ENCODE measurements around the gene KCND2. TPM values are rescaled to one million over a fixed set of nuclear protein-coding genes. Genes with fewer than 3 reads are reported as not detected.
"Not testable (repeated sequence)": the region's sequence is repeated elsewhere in the genome, so short reads cannot be mapped to it uniquely, and the experiment has no call there.

Gene KCND2
- total RNA-seq, 1 experiment from 2014 or later = 0.19 TPM

DNA sequence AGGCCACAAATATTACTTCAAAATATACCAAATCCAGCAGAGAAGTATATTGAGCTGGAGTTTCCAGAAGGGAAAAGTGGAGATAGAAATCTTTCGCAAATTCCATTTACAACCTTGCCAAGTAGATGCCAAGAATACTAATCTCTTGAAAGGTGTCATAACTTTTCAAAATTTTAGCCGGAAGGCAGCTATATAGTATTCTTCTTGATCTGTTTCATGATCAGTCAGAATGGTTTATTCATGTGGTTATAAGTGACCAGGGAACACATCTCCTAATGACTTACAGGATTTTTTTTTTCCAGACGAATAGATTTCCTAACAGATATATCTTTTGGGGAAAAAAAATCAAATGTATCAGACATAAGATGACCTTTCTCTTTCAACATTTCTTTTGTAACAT is 314.3 kb downstream of the KCND2 start:
- DNase-seq (ENCODE audit: low spot score) = no peak

DNA sequence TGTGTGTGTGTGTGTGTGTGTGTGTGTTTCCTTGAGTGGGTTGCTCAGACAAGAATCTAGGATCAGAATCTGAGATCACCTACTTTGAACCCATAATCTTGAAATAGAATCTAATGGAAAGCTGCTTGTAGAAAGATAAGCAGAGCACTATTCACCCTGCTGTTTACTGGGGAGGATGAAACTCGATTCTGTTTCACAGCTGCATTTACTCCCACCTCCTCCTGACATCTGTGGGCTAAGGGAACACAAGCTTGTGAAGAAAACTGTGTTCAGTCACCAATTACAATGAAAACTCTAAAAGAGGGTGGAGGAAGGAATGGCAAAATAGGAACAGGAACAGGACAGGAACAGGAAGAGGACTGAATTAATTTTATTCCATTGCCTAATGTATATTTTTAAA is 315.4 kb downstream of the KCND2 start:
- DNase-seq (ENCODE audit: low spot score) = no peak

DNA sequence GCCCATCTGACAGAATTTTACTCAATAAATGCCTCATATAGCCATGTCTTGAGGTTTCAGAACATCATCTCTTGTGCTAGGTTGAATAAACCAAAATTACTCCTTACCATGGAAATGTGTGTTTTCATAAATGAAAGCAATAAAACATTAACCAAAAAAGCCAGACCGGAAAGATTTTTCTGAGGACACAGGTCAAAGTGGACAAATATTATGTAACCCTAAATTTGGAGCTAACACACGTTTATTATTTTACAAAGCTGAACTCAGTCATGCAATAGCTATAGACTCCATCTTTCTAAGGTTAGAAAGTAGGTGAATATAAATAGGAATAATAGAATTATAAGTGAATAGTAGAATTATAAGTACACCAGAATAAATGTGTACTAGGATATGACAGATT is 315.9 kb downstream of the KCND2 start:
- no peak for DNase-seq (ENCODE audit: low spot score)

DNA sequence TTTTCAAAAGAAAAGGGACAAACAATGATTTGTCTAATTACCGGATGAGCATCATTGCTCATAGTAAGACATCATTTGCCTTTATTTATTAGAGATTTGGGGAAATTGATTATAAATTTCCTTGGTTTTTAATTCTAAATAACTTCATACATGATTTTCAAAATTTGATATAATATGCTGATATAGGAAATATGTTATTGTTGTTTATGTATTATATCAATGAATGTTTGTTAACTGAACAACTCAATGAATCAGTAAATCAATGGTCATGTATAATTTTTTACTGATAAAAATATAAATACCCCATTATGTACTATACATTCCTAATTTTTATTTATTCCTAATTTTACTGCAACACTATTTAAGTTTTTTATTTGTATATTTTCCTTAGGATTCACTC is 327.6 kb downstream of the KCND2 start:
- no peak for DNase-seq (ENCODE audit: low spot score)

DNA sequence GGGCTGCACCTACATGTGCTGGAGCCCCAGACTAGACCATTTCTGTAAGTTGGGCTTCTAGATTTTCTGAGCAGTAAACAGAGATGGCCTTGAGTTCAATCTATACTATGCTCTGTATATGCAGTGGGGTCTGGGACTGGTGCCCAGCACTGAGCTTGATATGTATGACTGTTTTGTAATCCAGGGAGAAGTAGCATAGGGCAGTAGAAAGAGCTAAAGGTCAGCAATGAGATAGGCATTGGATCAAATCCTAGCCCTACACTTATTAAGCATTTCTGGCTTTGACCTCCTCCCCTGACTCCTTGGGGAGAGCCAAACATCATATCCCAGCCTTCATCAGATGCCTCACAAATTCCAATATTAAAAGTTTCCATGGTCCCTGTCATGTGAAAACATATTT is 330.4 kb downstream of the KCND2 start:
- DNase-seq (ENCODE audit: low spot score) = no peak

DNA sequence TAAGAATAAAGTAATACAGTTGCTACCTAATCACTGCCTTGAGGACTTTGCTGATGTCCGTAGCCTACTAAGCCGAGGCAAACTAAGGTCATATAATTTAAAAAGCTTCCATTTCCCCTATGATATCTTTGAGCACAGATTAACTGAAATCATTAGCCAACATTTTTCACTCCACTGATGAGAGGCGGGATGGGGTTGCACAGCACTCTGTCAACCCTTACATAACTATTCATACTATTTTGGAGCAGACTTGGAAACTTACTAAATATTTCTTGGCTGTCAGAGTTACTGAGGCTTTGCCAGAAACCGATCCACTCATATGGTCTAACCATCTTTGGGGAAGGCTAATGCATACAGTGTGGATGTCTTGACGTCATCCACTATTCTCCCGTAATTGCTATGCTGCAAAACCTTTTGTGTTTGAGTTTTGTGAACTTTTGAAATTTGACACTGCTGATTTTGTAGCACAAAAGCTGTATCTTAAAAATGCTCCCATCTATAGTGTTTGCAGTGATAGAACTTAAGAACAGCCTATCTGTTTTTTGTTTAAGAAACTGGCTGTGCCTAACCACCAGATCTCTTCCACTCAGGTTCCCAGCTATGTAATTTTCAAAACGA is 336.3 kb downstream of the KCND2 start:
- DNase-seq (ENCODE audit: low spot score) = no peak

DNA sequence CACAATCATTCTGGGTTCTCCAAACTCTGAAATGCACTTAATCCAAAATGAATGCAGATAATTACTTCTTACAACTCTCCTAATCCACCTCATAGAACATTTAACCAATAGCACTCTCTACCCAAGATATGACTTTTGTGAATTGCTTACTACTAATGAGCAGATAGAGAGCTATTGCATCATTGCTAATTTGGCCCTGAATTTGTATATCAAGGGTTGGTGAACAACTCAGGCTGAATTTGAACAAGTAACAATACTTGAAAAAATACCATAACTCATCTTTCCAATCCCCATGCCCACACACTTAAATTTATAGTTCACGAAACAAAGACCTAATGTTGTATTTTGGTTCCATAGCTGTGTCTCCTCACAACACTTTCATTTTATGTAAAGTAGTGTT is 339.0 kb downstream of the KCND2 start:
- DNase-seq (ENCODE audit: low spot score) = no peak

DNA sequence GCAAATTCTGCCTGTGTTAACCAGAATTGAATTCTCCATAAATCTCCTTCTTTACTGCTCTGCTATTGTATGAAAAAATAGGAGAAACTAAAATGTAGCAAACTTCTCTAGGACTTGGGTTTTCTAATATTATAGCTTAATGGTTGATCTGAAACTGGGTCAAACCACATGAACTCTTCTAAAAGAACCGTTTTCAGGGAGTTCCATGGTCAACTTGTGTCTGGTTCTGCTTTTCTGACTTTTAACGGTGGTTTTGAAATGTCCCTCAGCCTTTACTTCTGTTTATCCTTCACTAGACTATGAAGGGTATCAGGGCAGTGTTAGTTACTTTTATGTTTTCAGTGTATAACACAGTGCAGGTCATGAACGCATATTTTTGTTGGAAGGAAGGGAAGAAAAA is 342.7 kb downstream of the KCND2 start:
- no peak for DNase-seq (ENCODE audit: low spot score)

DNA sequence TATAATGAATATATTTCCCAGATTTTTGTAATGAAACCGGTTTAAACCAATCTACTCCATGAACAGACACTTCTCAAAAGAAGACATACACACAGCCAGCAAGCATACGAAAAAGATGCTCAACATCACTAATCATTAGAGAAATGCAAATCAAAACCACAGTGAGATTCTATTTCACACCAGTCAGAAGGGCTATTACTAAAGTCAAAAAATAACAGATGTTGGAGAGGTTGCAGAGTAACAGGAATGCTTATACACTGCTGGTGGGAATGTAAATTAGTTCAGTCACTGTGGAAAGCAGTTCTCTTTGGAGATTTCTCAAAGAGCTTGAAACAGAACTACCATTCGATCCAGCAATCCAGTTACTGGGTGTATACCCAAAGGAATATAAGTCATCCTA is 344.3 kb downstream of the KCND2 start:
- DNase-seq (ENCODE audit: low spot score) = no peak

DNA sequence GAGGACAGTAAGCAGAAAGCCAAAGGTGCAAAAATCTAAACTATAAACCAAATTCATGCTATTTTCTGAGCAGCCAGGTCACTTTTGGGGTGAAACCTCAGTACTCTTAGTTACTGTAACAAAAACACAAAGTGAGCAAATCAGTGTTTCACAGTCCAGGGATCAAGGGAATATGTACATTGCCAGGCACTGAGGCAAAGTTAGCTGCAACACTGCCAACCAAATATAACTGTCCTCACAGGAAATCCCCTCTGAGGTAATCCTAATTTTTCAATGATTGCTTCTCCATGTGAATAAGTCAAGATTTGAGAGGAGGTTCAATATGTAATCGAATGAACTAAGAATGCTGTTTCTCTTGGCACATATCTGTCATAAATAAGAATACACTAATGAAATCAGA is 355.3 kb downstream of the KCND2 start:
- no peak for DNase-seq (ENCODE audit: low spot score)

DNA sequence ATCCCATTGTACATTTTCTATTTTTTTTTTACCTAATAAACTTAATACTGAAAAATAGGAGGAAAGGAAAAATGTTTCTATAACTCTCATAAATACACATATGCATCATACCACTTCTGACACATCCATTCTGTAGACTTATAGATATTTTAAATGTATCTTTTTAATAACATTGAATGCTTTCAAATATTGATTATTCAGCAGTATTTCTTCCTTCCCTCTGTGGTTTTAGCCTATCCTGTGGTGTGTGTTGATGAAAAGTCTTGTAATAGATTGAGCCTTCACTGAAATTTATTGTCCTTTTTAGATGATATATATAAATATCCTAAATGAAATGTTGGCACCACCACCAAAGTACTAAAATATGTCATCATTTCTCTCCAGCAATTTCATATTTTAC is 366.9 kb downstream of the KCND2 start:
- no peak for DNase-seq (ENCODE audit: low spot score)

DNA sequence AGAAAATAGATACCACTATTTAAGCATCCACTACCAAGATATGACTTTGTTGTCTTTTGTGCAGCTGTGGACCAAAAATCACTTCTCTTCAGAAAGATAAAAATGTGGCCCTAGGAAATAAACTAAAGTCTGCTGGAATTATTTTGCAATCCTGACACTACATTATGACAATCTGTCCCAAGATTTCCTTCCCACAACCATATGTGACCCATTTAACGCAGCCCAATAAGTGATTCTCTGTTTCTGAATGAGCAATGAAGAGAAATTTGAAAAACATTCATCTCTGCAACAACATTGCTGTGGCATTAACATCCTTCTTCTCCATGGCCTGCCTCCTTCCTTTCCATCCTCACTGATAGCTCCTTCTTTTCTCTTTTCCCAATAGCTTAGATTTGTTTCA is 373.0 kb downstream of the KCND2 start:
- DNase-seq (ENCODE audit: low spot score) = no peak

DNA sequence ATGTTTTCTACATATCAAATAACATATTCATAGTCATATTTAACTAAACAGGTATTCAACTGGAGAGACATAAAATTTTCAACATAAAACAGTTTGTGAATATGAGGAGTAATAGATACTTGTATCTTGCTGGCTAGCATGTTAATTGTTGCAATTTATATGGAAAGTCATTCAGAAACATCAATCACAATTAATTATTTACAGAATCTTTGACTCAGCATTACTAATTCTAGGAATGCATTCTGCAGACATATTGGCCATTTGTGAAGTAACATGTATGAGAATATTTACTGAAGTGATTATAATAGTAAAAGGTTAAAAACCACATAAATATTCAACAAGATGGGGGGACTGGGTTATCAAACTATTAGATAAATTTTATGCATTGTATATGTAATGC is 381.3 kb downstream of the KCND2 start:
- no peak for DNase-seq (ENCODE audit: low spot score)

DNA sequence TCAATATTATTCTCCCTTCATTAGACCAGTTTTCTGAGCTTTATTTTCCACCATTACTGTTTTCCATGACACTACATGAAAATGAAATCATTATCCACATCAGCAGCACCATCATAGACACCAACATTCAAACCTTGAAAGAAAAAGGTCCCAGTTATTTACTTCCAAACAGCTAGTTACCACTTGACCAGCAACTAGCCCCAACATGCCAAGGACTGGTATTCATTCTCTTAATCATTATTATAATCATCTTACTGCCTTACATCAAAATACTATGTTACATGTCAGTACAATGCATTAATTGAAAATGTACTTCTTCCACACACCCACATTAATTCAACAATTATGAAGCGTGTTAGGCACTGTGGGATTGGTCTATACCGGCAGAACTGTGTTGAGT is 385.5 kb downstream of the KCND2 start:
- DNase-seq (ENCODE audit: low spot score) = no peak

DNA sequence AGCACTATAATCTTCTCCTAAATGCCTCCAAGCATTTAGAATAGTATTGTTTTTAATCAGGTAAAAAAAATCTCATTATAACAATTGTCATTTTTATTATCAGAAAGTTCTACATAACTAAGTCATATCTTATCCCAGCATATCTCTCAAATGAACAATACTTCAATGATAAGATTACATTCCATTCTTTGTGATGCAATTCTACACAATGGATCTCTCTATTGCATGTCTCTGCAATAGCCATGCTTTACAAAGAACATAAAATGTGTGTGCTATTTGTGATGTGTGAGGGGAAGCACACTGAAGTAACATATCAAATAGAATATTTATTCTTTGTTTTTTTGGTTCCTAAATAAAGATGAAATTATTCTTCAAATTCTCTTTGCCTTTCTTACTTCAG is 389.3 kb downstream of the KCND2 start:
- DNase-seq (ENCODE audit: low spot score) = no peak

DNA sequence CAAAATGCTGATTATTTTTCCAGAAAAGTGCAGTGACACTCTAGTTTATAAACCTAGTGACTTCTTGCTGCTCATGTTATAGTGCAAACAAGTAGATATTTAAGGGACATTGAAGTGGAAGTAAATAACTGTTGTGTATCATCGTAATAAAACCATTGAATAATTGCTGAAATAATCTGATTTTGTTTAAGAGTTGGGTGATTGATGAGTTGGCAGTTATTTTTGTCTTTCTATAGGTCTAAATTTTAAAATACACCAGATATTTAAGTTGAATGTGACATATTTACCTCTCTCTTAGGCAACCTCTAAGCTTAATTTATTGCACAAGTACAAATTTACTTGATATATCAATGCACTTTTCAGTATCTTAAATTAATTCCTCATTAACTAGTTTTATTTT is 392.1 kb downstream of the KCND2 start:
- DNase-seq (ENCODE audit: low spot score) = no peak

DNA sequence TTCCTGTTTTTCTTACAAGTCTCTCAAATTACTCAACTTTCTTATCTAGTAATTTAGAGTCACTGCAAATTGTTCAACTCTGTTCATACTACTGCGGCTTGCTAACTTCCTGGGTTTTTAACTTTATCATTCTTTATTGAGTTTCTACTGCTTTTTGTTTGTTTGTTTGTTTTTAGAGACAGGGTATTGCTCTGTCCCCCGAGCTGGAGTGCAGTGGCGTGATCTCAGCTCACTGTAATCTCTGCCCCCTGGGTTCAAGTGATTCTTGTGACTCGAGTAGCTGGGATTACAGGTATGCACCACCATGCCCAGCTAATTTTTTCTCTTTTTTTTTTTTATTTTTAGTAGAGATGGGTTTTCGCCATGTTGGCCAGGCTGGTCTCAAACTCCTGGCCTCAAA is 402.1 kb downstream of the KCND2 start:
- DNase-seq (ENCODE audit: low spot score) = no peak

DNA sequence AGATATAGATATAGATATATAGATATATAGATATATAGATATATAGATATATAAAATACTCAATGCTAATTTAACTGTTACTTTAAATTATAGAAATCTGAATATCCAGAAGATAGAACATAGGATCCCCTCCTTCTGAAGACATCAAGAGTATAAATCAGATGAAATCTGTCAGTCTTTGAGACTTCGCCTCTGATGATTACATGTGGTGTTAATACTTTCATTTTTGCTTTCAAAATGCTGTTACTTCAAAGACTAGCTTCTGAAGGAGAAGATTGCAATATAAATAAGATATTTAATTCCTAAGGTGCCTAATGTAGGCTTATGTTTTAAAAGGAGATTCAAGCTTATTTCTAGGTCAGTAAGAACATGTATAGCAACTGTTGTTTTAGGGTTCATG is 404.6 kb downstream of the KCND2 start:
- no peak for DNase-seq (ENCODE audit: low spot score)

DNA sequence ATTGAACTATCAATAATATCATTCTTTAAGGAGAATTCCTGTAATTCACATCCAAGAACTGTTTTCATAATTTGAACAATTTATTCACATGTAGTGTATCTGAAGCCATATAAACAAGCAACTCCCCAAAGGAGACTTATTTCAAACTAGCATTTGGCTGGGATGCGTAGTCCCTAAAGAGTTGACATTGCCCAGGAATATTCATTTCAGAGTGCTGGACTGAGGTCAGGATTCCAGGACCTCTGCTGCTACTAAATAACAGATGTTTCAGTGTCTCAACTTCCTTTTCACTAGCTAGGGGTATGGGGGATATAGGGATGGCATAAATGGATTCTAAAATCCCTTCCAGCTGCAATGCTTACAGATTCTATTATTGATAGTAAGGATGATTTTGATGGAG is 408.0 kb downstream of the KCND2 start:
- DNase-seq (ENCODE audit: low spot score) = no peak

DNA sequence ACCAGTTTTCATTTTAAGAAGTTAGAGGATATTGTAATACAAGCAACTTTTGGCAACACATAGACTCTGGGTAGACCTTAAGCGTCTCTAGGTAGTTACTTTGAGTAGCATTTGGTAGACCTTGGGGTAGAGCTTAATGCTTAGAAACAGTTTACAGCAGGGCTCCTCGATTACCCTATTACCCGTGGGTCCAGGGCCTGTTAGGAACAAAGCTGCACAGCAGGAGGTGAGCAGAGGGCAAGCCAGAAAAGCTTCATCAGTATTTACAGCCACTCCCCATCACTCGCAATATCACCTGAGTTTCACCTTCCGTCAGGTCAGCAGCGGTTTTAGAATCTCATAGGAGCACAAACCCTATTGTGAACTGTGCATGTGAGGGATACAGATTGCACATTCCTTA is 411.5 kb downstream of the KCND2 start:
- DNase-seq (ENCODE audit: low spot score) = no peak

DNA sequence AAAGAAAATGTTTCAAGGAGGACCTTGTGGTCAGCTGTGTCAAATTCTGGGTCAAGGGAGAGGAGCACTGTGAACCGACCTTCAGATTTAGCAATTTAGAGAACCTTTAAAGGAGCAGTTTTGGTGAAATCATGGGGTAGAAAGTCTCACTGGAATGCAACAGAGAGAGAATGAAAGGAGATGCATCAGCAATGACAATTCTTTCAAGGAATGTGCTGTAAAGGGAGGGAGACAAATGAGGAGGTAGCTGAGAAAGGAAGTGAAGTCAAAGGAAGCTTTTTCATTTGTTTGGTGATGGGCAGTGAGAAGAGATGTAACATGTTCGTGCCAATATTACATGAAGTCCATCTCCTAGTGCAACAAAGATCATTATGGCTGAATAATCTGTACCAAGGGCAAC is 418.9 kb downstream of the KCND2 start:
- no peak for DNase-seq (ENCODE audit: low spot score)

DNA sequence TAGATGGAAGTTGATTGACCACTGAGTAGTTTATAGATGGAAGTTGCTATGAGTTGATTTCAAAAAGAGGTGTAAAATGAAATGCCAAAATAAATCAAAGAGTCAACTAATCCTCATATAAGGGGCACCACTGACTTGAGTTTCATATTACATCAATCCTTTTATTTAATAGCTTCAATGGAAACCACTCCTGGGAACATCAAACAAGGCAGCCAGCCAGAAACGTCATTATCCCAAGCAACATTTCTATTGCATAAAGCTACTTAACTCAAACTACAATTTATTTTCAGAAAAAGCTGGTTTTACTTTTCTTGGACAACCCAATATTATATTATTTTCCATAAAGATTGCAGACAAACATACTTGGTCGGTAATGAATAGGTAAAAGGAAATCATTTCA is 422.9 kb downstream of the KCND2 start:
- DNase-seq (ENCODE audit: low spot score) = no peak

DNA sequence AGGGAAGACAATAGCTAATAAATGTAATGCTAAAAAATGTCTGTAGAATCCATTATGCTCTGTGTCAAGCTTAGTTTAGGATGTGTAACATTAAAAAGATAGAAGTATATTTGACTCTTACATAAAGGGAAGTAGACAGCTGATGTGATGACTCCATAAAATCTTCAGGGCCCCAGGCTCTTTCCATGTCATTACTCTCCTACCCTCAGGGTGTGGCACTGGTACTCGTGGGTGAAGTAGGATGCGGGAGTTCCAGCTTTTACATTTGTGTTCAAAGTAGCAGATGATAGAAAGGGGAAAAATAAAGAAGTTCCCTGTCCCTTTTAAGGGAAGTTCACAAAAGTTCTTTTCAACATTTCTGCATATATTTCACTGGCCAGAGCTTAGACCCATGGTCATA is 427.8 kb downstream of the KCND2 start:
- DNase-seq (ENCODE audit: low spot score) = no peak

DNA sequence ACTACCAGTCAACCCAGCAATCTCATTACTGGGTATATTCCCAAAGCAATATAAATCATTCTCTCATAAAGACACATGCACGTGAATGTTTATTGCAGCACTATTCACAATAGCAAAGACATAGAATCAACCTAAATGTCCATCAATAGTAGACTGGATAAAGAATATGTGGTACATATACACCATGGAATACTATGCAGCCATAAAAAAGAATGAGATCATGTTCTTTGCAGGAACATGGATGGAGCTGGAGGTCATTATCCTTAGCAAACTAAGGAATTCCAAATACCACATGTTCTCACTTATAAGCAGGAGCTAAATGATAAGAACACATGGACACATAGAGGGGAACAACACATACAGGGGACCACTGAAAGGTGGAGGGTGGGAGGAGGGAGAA is 429.4 kb downstream of the KCND2 start:
- DNase-seq (ENCODE audit: low spot score) = not testable (repeated sequence)

All from H4 (cell line).